NCI-H748 (cell line): ENCODE data around the gene ACCS.
A peak's percentile ranks its signal among the peaks of the same experiment; 100 is the strongest.

Experiments
- DNase-seq: peaks from one replicate; lab custom pipeline; 2025; ENCODE audit not compliant: unreplicated experiment; lab: John Stamatoyannopoulos, UW

Gene ACCS

GRCh38 chr11:44128729-44129128 is 62.7 kb downstream of the ACCS start:
- no peak for DNase-seq

- no peak for DNase-seq
Observed at GRCh38 chr11:44130751-44131150, 64.7 kb downstream of the ACCS start.

DNA sequence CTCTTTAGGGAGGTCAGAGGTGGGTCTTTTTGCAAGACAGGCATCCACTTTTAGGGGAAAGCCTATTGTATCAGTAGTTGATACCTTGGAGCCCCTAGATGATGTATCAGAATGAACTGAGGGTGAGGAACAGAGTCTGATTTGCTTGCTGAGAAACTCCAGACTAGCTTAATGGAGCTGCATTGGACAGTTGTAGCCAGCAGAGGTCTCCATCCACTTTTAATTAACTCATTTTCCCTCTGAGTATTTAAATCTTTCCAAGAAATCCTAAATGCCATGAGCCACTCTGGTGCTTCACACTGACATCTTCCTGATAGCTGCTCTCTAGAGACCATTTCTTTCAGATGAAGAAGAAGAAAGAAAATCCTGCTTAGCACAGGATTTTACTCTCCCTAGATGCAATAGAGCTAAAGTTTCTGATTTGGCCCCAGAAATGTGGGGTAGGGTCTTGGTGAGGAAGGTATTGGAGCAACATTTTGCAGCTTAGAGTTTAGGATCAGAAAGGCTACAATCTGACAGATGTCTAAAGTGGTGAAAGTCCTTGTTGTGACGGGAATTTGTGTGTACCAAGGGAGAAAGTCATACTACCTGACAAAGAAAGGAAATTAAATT is 67.4 kb downstream of the ACCS start:
- peak; percentile 32 for DNase-seq
